Retinal pigment epithelial cell (primary cell): ENCODE results near the gene GRK5.

Experiments used
- DNase-seq: peaks from one replicate; pipeline ENCODE4 v3.0.0-alpha.2; 2010; ENCODE audit warnings: low read depth
- H3K4me3 ChIP-seq: 2 replicates; pipeline ENCODE4 v1.5.1; 2011; ENCODE audit warnings: mild to moderate bottlenecking, low read length, control low read depth, moderate library complexity
- CTCF ChIP-seq: conservative IDR thresholded peaks from 2 replicates; pipeline ENCODE4 v1.5.1; 2011; ENCODE audit warnings: low read depth, low read length, control low read depth, inconsistent platforms

The GRK5 gene

GRCh38 chr10:119248681-119249080 is 41.3 kb downstream of the GRK5 start:
- no peak overlapping the region for H3K4me3 ChIP-seq
- no peak for TF ChIP-seq CTCF
- no peak for DNase-seq

GRCh38 chr10:119250641-119251314 is 43.4 kb downstream of the GRK5 start:
- no peak overlapping the region for H3K4me3 ChIP-seq
- no peak for DNase-seq
- TF ChIP-seq CTCF, result no peak

GRCh38 chr10:119251315-119251708 is 43.9 kb downstream of the GRK5 start:
- no peak for TF ChIP-seq CTCF
- H3K4me3 ChIP-seq, result no peak overlapping the region
- no peak for DNase-seq

- no peak overlapping the region for H3K4me3 ChIP-seq
- no peak for DNase-seq
- TF ChIP-seq CTCF, result no peak
Measured at GRCh38 chr10:119252051-119252465, 44.7 kb downstream of the GRK5 start.

- TF ChIP-seq CTCF, result no peak
Measured at GRCh38 chr10:119252470-119253151, 45.2 kb downstream of the GRK5 start.

GRCh38 chr10:119253433-119254174 is 46.2 kb downstream of the GRK5 start:
- peak; percentile 22 for TF ChIP-seq CTCF
- H3K4me3 ChIP-seq, result no peak overlapping the region
- peak; percentile 63 for DNase-seq

More at GRCh38 chr10:119252470-119253151, 45.2 kb downstream of the GRK5 start:
- DNase-seq, result no peak
- no peak overlapping the region for H3K4me3 ChIP-seq
